ENCODE data around the gene UQCC3. TPM values are rescaled to one million over a fixed set of nuclear protein-coding genes. Genes with fewer than 3 reads are reported as not detected.

Gene UQCC3
- total and polyA plus RNA-seq, 2 of the 13 experiments (the other 11 are each of a cell fraction or from before 2014, with no cell fraction given) = 7.7 to 16.0 TPM

- no peak for TF ChIP-seq ZBED4 (CRISPR knock-in tag; IDR thresholded peaks at IDR 0.05; ENCODE audit: borderline replicate concordance)
- TF ChIP-seq MEIS2 (CRISPR knock-in tag; IDR thresholded peaks at IDR 0.05) = peak; percentile 15; the same call in 1 of the 2 replicates
- TF ChIP-seq CC2D1A (CRISPR knock-in tag; IDR thresholded peaks at IDR 0.05) = 0 out of 2 replicates have a peak, but pooled peaks have one; percentile 68
- TF ChIP-seq MYNN (CRISPR knock-in tag; IDR thresholded peaks at IDR 0.05; ENCODE audit: low read depth) = no peak
- TF ChIP-seq ZNF564 (CRISPR knock-in tag; IDR thresholded peaks at IDR 0.05) = no peak
- peak; percentile 54; the same call in 1 of the 2 replicates for TF ChIP-seq ZHX2 (IDR thresholded peaks at IDR 0.05; ENCODE audit: low read depth)
- no peak for TF ChIP-seq ZHX2 (CRISPR knock-in tag; IDR thresholded peaks at IDR 0.05; ENCODE audit: borderline replicate concordance)
- peak; percentile 6; the same call in 1 of the 2 replicates for TF ChIP-seq ZNF446 (CRISPR knock-in tag; IDR thresholded peaks at IDR 0.05)
- TF ChIP-seq ZNF605 (CRISPR knock-in tag; IDR thresholded peaks at IDR 0.05) = no peak; the same call in 1 of the 2 replicates
- no peak for TF ChIP-seq ZNF615 (CRISPR knock-in tag; IDR thresholded peaks at IDR 0.05; ENCODE audit: borderline replicate concordance)
- peak; percentile 26; the same call in 1 of the 2 replicates for TF ChIP-seq ZSCAN21 (CRISPR knock-in tag; IDR thresholded peaks at IDR 0.05; ENCODE audit: borderline replicate concordance)
- no peak for TF ChIP-seq TOE1 (CRISPR knock-in tag; IDR thresholded peaks at IDR 0.05)
- no peak for TF ChIP-seq ZNF510 (CRISPR knock-in tag; IDR thresholded peaks at IDR 0.05; ENCODE audit: low read depth)
- TF ChIP-seq CBFB (CRISPR knock-in tag; IDR thresholded peaks at IDR 0.05) = peak; percentile 25; the same call in 1 of the 2 replicates
- TF ChIP-seq PRDM10 (CRISPR knock-in tag; IDR thresholded peaks at IDR 0.05; ENCODE audit: low read depth) = no peak
Measured at GRCh38 chr11:62671236-62671607, 251 bp upstream of the UQCC3 start (continued).
